H9 (cell line): ENCODE data around the gene MEIS2. TPM values are rescaled to one million over a fixed set of nuclear protein-coding genes. Genes with fewer than 3 reads are reported as not detected.

Source experiments
- DNase-seq: peaks from one replicate; pipeline ENCODE4 v3.0.0-alpha.2; 2017
- H2AFZ ChIP-seq: one replicate; pipeline ENCODE4 v1.6.1; 2013; ENCODE audit warnings: mild to moderate bottlenecking, low read length, control low read depth, moderate library complexity
- H2AK5ac ChIP-seq: 2 replicates; pipeline ENCODE4 v1.6.1; 2013; ENCODE audit warnings: low read length, control low read depth, mixed read lengths; ENCODE audit not compliant: insufficient read length
- H2BK120ac ChIP-seq: one replicate; pipeline ENCODE4 v1.6.1; 2013; ENCODE audit warnings: low read depth, mild to moderate bottlenecking, low read length, control low read depth, inconsistent platforms; ENCODE audit not compliant: poor library complexity, severe bottlenecking
- H2BK12ac ChIP-seq: 2 replicates; pipeline ENCODE4 v1.6.1; 2013; ENCODE audit warnings: low read length, control low read depth, mixed read lengths, low read depth; ENCODE audit not compliant: insufficient read length
- H2BK15ac ChIP-seq: 2 replicates; pipeline ENCODE4 v1.6.1; 2013; ENCODE audit warnings: low read depth, low read length, control low read depth
- H2BK20ac ChIP-seq: one replicate; pipeline ENCODE4 v1.6.1; 2013; ENCODE audit warnings: low read depth, mild to moderate bottlenecking, low read length, control low read depth, inconsistent platforms; ENCODE audit not compliant: poor library complexity, severe bottlenecking
- H2BK5ac ChIP-seq: 2 replicates; pipeline ENCODE4 v1.6.1; 2013; ENCODE audit warnings: low read length, control low read depth, mixed read lengths; ENCODE audit not compliant: insufficient read length
- H3K14ac ChIP-seq: 2 replicates; pipeline ENCODE4 v1.6.1; 2013; ENCODE audit warnings: low read length, control low read depth; ENCODE audit not compliant: insufficient read depth
- H3K18ac ChIP-seq: 2 replicates; pipeline ENCODE4 v1.6.1; 2013; ENCODE audit warnings: low read depth, mild to moderate bottlenecking, mixed read lengths, low read length, control low read depth; ENCODE audit not compliant: insufficient read length
- H3K23ac ChIP-seq: 2 replicates; pipeline ENCODE4 v1.6.1; 2013; ENCODE audit warnings: low read length, control low read depth, mixed read lengths, low read depth; ENCODE audit not compliant: insufficient read length
- H3K23me2 ChIP-seq: 2 replicates; pipeline ENCODE4 v1.6.1; 2013; ENCODE audit warnings: low read depth, mild to moderate bottlenecking, mixed read lengths, low read length, control low read depth; ENCODE audit not compliant: insufficient read length, poor library complexity, severe bottlenecking
- H3K27ac ChIP-seq: 2 replicates; pipeline ENCODE4 v1.5.1; 2013; ENCODE audit warnings: low read length, control low read depth, mixed read lengths, low read depth; ENCODE audit not compliant: insufficient read length
- H3K27me3 ChIP-seq: 2 replicates; pipeline ENCODE4 v1.6.1; 2013; ENCODE audit warnings: low read length, control low read depth, inconsistent platforms; ENCODE audit not compliant: insufficient read depth
- H3K4ac ChIP-seq: 2 replicates; pipeline ENCODE4 v1.6.1; 2013; ENCODE audit warnings: low read depth, mild to moderate bottlenecking, control low read depth, inconsistent platforms, low read length, moderate library complexity
- H3K4me1 ChIP-seq: 2 replicates; pipeline ENCODE4 v1.6.1; 2013; ENCODE audit warnings: low read length, control low read depth, inconsistent platforms; ENCODE audit not compliant: insufficient read depth
- H3K4me2 ChIP-seq: 2 replicates; pipeline ENCODE4 v1.6.1; 2013; ENCODE audit warnings: low read length, control low read depth, mixed read lengths; ENCODE audit not compliant: insufficient read length, insufficient read depth
- H3K56ac ChIP-seq: 2 replicates; pipeline ENCODE4 v1.6.1; 2013; ENCODE audit warnings: low read depth, mild to moderate bottlenecking, mixed read lengths, low read length, control low read depth; ENCODE audit not compliant: insufficient read length
- H3K79me1 ChIP-seq: 2 replicates; pipeline ENCODE4 v1.6.1; 2013; ENCODE audit warnings: low read depth, mild to moderate bottlenecking, moderate library complexity, low read length, control low read depth, inconsistent platforms; ENCODE audit not compliant: insufficient read depth, poor library complexity, severe bottlenecking
- H3K79me2 ChIP-seq: 2 replicates; pipeline ENCODE4 v1.6.1; 2013; ENCODE audit warnings: low read length, control low read depth, inconsistent platforms; ENCODE audit not compliant: insufficient read depth
- H3K9ac ChIP-seq: 2 replicates; pipeline ENCODE4 v1.6.1; 2013; ENCODE audit warnings: low read length, control low read depth, mixed read lengths; ENCODE audit not compliant: insufficient read length; ENCODE audit errors: extremely low read depth
- H3K9me3 ChIP-seq: one replicate; pipeline ENCODE4 v1.6.1; 2013; ENCODE audit warnings: low read depth, low read length, inconsistent platforms; ENCODE audit not compliant: control insufficient read depth
- H3T11ph ChIP-seq: one replicate; pipeline ENCODE4 v1.6.1; 2013; ENCODE audit warnings: mild to moderate bottlenecking, low read length, control low read depth, inconsistent platforms
- H4K20me1 ChIP-seq: one replicate; pipeline ENCODE4 v1.6.1; 2013; ENCODE audit not compliant: control insufficient read depth, insufficient read length, insufficient read depth
- H4K5ac ChIP-seq: 2 replicates; pipeline ENCODE4 v1.6.1; 2013; ENCODE audit warnings: low read depth, mild to moderate bottlenecking, mixed read lengths, low read length, control low read depth; ENCODE audit not compliant: insufficient read length
- H4K8ac ChIP-seq: replicated peaks from 2 replicates; pipeline ENCODE4 v1.6.1; 2013; ENCODE audit warnings: low read length, control low read depth, mixed read lengths, low read depth; ENCODE audit not compliant: insufficient read length
- H4K91ac ChIP-seq: 2 replicates; pipeline ENCODE4 v1.6.1; 2013; ENCODE audit warnings: low read depth, mild to moderate bottlenecking, moderate library complexity, mixed read lengths, low read length, control low read depth; ENCODE audit not compliant: insufficient read length
- H3K27ac Mint-ChIP-seq, 3 experiments: 2 replicates in 2 of 3; 3 replicates in 1 of 3; pipeline ENCODE4 v1.8.0; 2020 to 2021; ENCODE audit warnings: mixed read lengths in 3 of 3, mild to moderate bottlenecking in 1 of 3, moderate library complexity in 1 of 3
- H3K27me3 Mint-ChIP-seq: 2 replicates; pipeline ENCODE4 v1.8.0; 2021; ENCODE audit warnings: low read depth, mild to moderate bottlenecking, moderate library complexity, mixed read lengths
- H3K36me3 Mint-ChIP-seq, 3 experiments: 2 replicates in 2 of 3; 3 replicates in 1 of 3; pipeline ENCODE4 v1.8.0; 2020 to 2021; ENCODE audit warnings: low read depth in 3 of 3, mixed read lengths in 3 of 3; ENCODE audit not compliant: insufficient read depth in 1 of 3
- H3K4me1 Mint-ChIP-seq, 2 experiments: 2 replicates each; pipeline ENCODE4 v1.8.0; 2020; ENCODE audit warnings: mixed read lengths in 2 of 2
- H3K4me3 Mint-ChIP-seq, 2 experiments: 2 replicates in 1 of 2; 3 replicates in 1 of 2; pipeline ENCODE4 v1.8.0; 2020 to 2021; ENCODE audit warnings: mild to moderate bottlenecking in 2 of 2, mixed read lengths in 2 of 2, moderate library complexity in 1 of 2
- H3K9me3 Mint-ChIP-seq, 2 experiments: 2 replicates in 1 of 2; 3 replicates in 1 of 2; pipeline ENCODE4 v1.8.0; 2020; ENCODE audit warnings: mild to moderate bottlenecking in 2 of 2, mixed read lengths in 2 of 2, moderate library complexity in 1 of 2
- CTCF ChIP-seq: fragments of 200-600 bp; sonication (generic); conservative IDR thresholded peaks from 3 replicates; pipeline ENCODE4 v1.8.0; 2021; ENCODE audit warnings: antibody characterized with exemption, mild to moderate bottlenecking
- WGBS: extraction: QIAGEN DNeasy Blood & Tissue Kit; methylation state at CpG from one replicate; pipeline ENCODE4 v1.1.7; 2013; ENCODE audit warnings: missing lambda C conversion rate, low lambda C conversion rate, mixed read lengths; ENCODE audit not compliant: insufficient read length; ENCODE audit errors: extremely low coverage; 5-methylcytosine and 5-hydroxymethylcytosine counted together
- total RNA-seq: library from RNA; stranded (reverse); gene quantifications from 2 replicates; pipeline ENCODE4 v1.2.1, GENCODE V29; 2021

Gene MEIS2
- total RNA-seq, 1 experiment from 2014 or later, result 0.35 TPM

DNA sequence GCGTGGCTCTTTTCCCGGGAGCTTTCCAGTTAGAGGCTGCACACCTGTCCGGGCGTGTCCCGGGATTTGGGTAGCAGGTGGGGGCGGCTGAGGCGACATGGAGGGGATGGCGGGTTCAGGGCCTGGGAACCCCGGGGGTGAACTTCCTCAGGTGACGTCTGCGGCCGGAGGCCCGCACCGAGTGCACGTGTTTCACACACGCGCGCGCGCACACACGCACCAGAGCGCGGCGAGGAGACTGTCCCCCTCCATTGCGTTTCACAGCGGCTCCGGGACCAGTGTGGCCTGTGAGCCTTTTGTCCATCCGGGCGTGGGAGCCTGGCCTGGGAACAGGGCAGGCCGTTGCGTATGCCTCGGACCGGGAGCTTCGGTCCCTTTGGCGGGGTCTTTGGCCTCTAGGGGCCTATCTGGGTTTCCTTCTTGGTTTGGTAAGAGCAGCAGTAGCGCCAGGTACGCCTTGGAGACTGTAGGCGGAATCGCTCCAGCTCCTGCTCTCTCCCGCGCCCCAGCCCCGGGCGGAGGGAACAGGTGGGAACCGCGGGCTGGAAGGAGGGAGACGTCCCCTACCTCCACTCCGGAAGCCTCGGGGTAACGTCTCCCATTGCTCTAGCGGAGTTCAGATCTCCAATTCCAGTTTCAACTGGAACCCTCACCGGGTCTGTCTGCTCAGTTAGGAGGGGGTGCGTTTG, 220.0 kb downstream of the MEIS2 start:
- Histone ChIP-seq H3K23ac (no peak overlapping the region), H2BK15ac (no peak overlapping the region), H3K27ac (no peak overlapping the region), H2BK20ac (no peak overlapping the region), H3K23me2 (peaks cover 24% of the 10 kb centered on the region), H3K79me2 (no peaks in the 10 kb centered on the region), H2BK120ac (no peak overlapping the region), H3K27me3 (peaks cover 68% of the 10 kb centered on the region), H2AK5ac (no peak overlapping the region), H2BK5ac (no peak overlapping the region), H4K8ac (no peak overlapping the region), H3K56ac (no peak overlapping the region), H3K14ac (no peak overlapping the region), H3K18ac (no peak overlapping the region), H3K4me2 (peak overlapping the region; percentile 47), H3K4ac (no peak overlapping the region), H2AFZ (no peak overlapping the region), H2BK12ac (no peak overlapping the region), H4K20me1 (no peaks in the 10 kb centered on the region), H3K79me1 (no peaks in the 10 kb centered on the region), H3T11ph (no peak overlapping the region), H3K9ac (no peak overlapping the region), H4K91ac (no peak overlapping the region), H4K5ac (no peak overlapping the region), H3K4me1 (no peaks in the 10 kb centered on the region), H3K9me3 (no peaks in the 10 kb centered on the region)
- no peaks in the 10 kb centered on the region for H3K36me3 Mint-ChIP-seq
- H3K4me1 Mint-ChIP-seq, result peaks cover 56 to 75% of the 10 kb centered on the region in 2 experiments
- DNase-seq, result peak; percentile 84
- TF ChIP-seq CTCF, result peak; percentile 47; the same call in 2 of the 3 replicates
- WGBS, result no CpG with 5 or more reads among the region's 52 CpGs
- H3K27me3 Mint-ChIP-seq, result peaks cover 100% of the 10 kb centered on the region
- peaks cover 2 to 4% of the 10 kb centered on the region in 2 experiments; a peak in 2 of 5 replicates for H3K9me3 Mint-ChIP-seq
- peak overlapping the region; percentile 34 to 77 for H3K4me3 Mint-ChIP-seq
- no peak overlapping the region for H3K27ac Mint-ChIP-seq
